NCI-H2227 treated with DMSO at 0.1 percent for 48 hours (cell line): Measurements from ENCODE around the gene ITPKC.
A peak's percentile ranks its signal among the peaks of the same experiment; 100 is the strongest.
"Not testable (repeated sequence)": the region's sequence is repeated elsewhere in the genome, so short reads cannot be mapped to it uniquely, and the experiment has no call there.

Source experiments
- DNase-seq: peaks from one replicate; lab custom pipeline; 2025; lab: John Stamatoyannopoulos, UW

The ITPKC gene

DNA sequence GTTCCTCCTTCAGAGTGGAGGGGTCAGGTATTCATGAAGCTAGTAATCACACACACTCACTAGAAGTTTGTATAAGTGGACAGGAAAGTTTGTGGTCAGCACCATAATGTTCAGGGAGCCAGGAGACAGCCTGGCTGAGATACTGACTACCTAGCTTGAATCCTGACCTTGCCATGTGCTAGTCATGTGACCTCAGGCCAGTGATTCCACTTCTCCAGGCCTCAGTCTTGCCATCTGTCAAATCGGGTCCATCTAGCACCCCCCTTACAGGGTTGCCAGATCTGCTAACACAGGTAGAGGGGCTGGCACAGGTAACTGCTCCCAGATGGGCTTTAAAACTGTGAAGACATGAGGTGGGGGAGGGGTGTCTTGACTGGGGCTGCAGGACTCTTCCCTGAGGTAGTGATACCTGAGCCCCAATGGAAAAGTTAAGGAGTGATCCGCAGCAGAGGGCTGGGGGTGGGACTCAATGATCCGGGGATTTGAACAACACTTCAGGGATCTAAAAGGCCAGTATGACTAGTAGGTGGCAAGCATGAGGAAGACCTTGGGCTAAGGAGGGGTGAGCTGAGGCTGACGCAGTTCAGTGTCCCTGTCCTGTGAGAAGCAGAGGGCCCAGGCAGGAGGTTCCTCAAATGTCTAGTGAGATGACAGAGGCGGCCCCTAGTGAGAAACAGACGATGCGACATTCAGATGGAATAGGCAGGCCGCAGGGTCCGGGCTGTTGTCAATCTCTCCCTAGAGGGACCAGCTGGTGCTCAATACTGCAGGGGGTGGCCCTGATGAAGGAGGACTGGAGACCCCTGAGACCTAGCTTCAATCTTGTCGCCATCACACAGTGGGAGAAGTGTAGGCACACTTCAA is 24.8 kb downstream of the ITPKC start:
- no peak for DNase-seq

DNA sequence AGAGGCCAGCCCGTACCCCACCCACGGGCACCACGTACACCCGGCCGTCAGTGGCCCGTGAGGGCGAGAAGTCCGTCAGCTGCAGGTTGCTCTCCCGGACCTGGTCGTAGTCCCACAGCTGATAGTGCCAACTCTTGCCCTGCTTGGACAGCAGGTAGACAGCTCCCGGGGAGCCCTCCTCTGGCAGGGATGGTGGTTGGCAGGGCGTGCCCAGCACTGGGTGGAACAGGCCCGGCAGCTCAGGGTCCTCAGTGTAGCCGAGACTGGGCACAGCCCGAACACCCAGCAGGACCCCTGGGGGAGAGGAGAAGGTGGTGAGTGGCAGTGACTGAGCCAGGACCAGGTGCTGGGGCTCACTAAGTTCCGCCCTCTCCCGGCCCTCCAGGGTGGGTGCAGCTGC is 25.6 kb downstream of the ITPKC start:
- DNase-seq: no peak

DNA sequence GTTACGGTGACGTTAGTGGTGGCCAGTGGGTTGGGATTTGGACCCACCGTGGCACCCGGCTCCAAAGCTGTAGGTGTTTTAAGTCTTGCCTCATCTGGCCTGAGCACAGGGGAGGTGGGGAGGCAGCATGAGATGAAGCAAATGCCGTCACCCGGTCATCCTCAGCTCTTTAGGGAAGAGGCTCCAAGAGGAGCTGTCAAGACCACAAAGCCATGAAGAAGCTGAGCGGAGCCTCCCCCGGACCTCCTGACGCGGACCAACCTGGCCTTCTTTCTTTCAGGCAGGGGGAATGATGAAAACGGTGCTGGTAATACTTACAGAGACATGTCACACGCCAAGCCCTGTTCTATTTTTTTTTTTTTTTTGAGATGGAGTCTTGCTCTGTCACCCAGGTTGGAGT is 26.0 kb downstream of the ITPKC start:
- no peak for DNase-seq

DNA sequence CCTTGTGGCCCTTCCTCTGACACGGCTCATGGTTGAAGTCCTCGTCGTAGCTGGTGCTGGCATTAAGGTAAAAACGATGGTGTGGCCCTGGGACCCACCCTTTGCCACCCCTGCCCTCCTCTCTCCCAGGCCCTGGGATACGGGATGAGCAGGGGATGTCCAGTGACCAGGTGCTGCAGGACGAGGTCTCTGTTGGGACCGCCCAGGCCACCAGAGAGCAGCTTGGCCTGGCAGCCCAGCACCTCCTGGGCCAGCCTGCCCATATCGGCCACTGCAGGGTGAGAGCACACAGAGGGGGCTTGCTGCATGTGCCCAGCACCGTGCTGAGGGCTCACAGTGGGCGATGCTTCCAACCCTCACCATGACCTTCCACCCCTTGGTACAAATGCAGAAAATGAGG is 27.0 kb downstream of the ITPKC start:
- no peak for DNase-seq

DNA sequence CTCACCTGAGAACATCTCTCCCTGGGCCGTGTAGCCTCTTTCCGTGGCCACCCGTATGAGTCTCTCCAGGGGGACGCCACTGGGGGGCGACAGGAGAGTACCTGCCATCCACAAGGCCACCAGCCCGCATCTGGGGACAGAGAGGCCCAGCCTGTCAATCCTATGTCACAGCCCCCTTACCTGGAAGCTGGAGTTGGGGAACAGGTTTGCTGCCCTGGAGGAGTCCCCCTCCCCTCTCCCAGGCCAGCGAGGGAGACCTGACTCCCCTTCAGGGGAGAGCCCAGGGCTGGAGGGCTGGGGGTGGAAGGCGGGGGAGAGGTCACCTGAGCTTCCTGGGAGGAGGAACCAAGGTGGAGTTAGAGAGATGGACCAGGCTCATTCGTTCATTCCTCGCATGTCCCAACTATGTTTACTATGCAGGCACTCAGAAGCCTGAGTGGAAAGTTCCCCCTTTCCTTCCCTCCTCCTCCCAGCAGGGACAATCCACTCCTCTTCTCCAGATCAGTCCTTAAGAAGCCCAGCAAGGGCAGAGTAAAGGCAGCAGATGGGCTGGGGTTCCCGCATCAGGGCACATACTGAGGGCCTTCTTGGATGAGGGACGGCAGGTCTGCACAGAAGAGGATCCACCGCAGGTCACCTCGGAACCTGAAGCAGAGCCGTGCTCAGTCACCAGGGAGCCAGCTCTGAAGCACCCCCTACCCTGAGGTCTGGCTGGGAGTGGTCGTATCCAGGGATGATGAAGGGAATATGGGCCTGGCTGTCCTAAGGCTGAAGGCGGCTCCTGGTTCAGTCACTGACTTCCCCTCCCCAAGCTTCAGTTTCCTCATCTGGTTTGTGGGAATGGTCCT is 27.9 kb downstream of the ITPKC start:
- no peak for DNase-seq

DNA sequence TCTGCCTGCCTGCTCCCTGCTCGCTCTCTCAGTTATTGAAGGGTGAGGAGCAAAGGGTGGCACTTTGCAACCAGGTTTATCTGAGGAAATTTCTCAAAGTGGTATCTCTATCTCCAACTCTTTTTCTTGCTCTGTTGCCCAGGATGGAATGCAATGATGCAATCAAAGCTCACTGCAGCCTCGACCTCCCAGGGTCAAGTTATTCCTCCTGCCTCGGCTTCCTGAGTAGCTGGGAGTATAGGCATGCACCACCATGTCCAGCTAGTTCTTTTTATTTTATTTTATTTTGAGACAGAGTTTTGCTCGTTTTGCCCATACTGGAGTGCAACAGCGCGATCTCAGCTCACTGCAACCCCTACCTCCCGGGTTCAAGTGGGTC is 28.5 kb downstream of the ITPKC start:
- no peak for DNase-seq

DNA sequence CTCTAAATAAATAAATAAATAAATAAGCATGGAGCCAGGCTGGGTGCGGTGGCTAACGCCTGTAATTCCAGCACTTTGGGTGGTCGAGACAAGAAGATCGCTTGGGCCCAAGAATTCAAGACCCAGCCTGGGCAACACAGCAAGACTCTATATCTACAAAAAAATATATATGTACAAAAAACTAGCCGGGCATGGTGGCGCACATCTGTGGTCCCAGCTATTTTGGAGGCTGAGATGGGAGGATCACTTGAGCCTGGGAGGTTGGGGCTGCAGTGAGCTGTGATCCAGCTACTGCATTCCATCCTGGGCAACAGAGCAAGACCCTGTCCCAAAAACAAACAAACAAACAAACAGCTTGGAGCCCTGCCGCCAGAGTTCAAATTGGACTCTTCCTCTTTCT is 30.6 kb downstream of the ITPKC start:
- DNase-seq: no peak

DNA sequence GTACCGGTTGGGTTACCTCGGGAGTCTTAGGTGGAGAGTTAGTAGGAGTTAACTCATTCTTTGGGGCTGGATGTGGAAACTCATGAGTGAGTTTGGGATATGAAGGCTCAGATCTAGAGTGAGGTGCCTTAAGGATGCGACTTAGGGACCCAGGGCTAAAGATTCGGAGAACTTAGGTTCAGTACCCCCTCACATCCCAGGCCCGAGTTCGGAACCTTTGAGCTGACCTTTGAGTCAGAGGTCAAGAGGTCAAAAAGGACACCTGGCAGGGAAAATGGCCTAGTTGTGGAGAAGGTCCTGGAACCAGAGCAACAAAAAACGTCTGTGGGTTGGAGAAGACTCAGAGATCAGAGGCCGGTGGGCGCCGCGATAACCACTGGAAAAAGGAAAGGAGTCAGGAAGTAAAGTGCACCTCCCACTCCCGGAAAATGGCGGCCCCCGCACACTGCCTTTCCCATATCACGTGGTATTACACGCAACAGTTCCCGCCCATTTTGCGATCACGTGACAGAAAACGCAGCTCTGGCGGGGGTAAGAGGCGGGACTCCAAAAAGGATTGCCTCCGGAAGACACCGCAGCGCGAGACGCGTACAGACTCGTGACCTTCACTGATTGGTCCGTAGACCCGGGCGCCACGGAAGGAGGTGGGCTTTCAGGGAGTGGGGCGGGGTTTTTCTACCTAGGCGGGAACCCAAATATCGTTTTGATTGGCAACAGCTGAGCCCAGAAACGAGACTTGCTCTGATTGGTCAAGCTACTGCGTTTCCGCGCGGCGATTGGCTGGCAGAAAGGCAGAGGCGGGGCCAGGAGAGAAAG is 33.4 kb downstream of the ITPKC start, which contains the start of gene ACTMAP:
Gene ACTMAP (minus strand): TSS at position 420 of the 816 bp plus-strand sequence. CDS start 674 bp downstream, outside the sequence.
- DNase-seq: peak; percentile 100

DNA sequence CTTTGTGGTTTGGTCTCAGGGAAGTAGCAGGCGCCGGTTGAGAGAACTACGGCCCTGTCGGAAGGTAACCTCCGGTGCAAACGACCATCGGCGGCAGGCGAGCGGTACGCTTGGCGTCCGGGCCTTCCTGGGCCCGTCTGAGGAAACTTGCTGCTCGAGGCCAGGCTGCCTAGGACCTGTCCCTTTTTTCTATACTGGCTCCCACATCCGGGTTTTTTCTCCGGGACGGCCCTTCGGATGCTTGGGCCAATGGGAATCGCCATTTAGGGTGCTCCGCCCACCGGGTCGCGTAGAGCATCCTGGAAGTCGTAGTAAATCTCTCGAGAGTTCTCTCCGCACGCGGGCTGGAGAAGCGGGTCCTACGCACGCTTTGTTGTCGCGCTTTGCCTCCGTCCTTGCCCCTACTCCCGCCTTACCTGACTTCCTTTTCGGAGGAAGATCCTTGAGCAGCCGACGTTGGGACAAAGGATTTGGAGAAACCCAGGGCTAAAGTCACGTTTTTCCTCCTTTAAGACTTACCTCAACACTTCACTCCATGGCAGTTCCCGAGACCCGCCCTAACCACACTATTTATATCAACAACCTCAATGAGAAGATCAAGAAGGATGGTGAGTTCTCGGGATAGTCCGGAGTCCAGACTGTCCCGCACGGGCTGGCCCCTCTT is 34.1 kb downstream of the ITPKC start, which contains the start of gene SNRPA:
Gene SNRPA (plus strand): TSS at position 330 of the 664 bp plus-strand sequence. CDS start 206 bp downstream, at position 536.
- DNase-seq: peak; percentile 100

DNA sequence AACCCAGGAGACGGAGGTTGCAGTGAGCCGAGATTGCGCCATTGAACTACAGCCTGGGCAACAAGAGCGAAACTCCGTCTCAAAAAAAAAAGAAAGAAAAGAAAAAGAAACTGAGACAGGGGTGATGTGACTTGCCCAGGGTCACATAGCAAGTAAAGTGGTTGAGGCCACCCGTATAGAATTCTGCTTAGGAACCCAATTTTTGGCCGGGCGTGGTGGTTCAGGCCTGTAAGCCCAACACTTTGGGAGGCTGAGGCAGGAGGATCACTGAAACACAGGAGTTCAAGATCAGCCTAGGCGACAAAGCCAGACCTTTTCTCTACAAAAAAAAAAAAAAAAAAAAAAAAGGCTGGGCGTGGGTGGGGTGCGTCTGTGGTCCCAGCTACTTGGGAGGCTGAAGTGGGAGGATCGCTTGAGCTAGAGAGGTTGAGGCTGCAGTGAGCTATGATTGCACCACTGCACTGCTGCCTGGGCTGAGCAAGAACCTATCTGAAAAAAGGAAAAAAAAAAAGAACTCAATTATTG is 35.4 kb downstream of the ITPKC start:
- no peak for DNase-seq

DNA sequence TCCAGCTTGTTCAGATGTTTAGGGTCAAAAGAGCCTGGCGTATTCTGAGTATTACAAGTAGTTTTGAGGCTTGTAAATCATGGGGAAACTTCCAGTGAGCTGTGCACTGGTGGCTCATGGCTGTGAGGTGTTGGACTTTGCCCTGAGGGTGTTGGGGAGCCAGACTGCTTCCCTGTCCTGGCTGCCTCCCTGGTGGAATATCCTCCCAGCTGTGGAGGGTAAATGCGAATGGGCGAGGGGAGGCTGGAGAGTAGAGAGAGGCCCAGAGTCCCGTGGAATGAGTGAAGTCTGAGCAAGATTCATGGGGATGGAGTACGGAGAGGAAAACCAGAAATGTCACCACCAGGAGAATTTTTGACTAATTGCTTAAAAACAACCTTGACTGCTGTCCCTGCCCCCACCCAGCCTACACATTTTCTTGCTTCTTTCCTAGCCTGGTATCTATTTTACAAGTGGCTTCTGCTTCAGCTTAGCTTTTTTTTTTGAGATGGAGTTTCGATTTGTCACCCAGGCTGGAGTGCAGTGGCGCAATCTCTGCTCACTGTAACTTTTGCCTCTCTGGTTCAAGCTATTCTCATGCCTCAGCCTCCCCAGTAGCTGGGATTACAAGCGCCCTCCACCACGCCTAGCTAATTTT is 37.8 kb downstream of the ITPKC start:
- no peak for DNase-seq

DNA sequence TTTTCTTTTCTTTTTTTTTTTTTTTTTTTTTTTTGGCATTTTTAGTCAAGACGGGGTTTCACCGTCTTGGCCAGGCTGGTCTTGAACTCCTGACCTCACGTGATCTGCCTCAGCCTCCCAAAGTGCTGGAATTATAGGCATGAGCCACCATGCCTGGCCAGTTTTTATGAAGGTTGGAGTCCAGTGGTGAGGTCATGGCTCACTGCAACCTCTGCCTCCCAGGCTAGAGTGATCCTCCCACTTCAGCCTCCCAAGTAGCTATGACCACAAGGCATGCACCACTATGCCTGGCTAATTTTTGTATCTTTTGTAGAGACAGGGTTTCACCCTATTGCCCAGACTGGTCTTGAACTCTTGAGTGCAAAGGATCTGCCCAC is 38.3 kb downstream of the ITPKC start:
- DNase-seq: no peak

DNA sequence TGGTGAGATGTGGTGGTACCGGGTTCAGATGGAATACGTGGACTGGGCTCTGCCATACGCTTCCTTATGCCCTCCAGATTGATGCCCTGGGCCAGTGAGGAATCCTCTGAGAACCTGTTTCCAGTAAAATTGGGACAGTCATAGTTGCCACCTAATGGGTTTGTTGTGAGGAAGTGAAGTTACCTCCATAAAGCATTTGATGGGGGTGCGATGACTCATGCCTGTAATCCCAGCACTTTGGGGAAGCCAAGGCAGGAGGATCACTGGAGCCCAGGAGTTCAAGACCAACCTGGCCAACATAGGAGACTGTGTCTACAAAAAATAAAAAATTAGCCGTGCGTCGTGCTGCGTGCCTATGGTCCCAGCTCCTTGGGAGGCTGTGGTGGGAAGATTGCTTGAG is 38.9 kb downstream of the ITPKC start:
- no peak for DNase-seq

DNA sequence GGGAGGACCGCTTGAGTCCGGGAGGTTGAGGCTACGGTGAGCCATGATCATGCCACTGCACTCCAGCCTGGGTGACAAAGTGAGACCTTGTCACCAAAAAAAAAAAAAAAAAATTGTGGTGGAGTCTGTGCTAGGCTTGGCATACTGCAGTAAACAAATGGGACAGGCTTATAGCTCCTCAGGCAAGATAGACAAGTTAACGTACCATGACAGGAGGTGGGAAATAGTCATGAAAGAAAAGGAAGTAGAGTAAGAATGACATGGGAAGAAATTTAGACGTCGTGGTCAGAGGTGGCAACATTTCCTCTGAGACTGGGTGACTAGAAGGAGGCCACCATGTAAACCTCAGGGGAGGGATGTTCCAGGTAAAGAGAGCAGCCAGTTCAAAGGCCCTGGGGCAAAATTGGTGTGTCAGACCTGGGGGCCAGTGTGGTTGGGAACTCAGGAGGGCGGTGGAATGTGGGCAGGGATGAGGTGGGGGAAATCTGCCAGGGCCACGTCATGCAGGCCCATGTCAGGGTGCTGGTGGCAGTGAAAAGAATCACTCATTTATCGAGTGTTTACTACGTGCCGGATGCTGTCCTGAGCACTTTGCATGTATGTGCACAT is 39.7 kb downstream of the ITPKC start:
- no peak for DNase-seq

DNA sequence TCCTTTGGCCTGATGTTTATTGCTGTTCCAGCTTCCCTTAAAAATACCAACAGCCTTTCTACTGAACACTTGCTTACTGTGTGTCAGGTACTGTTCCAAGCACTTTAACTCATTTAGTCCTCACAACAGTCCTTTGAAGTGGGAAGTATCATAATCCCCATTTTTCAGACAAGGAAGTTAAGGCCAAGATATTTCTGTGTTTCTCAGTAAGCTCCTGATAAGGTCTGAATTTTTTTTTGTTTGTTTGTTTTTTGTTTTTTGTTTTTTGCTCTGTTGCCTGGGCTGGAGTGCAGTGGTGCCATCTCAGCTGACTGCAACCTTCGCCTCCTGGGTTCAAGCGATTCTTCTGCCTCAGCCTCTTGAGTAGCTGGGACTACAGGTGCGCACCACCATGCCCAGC is 41.6 kb downstream of the ITPKC start:
- DNase-seq: no peak

DNA sequence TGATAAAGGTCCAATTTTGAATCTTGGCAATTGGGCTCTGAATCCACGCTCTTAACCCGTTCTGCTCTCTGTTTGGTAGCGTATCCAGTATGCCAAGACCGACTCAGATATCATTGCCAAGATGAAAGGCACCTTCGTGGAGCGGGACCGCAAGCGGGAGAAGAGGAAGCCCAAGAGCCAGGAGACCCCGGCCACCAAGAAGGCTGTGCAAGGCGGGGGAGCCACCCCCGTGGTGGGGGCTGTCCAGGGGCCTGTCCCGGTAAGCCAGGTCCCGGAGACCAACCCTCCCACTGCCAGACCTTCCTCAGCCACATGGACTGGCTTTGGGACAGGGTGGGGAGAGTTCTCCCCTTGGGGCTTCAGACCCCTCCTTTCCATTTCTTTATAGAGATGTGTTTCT is 42.4 kb downstream of the ITPKC start:
- no peak for DNase-seq

DNA sequence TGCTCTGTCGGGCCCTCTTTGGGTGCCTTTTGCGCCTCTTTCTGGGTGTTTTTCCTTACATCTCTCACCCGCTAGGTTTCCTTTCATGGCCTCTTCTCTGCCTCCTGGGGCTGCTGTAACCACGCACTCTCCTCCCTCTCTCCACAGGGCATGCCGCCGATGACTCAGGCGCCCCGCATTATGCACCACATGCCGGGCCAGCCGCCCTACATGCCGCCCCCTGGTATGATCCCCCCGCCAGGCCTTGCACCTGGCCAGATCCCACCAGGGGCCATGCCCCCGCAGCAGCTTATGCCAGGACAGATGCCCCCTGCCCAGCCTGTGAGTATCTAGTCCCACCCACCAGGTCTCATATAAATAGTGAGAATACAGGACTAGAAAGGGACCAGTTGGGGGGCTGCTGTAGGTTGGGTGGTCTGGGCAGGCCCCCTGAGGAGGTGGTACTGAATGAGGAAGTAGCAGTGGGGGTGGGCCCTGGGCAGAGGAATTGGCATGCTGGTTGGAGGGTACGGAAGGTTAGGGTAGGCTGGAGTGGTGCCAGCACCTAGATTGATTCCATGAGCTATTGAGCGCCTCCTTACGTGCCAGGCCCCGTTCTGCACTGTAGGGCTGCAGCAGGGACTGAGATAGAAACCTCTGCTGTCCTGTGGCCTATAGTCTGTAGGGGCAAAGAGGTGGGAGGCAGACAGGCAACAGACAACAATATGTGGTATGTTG is 46.0 kb downstream of the ITPKC start:
- no peak for DNase-seq

DNA sequence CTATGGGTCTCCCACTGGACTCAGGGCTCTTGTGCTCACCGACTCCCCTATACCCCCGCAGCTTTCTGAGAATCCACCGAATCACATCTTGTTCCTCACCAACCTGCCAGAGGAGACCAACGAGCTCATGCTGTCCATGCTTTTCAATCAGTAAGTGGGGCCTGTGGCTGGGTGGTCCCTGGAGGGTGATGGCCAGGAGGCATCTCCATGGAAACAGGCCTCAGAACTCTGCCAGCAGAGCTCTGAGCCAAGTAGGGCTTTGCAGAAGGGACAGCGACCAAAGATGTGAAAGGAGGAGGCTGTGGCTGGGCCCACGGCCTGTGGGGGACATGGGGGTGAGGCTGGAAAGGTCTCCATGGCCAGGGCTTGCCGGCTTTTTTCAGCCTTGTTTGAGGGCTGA is 46.6 kb downstream of the ITPKC start:
- DNase-seq: no peak

DNA sequence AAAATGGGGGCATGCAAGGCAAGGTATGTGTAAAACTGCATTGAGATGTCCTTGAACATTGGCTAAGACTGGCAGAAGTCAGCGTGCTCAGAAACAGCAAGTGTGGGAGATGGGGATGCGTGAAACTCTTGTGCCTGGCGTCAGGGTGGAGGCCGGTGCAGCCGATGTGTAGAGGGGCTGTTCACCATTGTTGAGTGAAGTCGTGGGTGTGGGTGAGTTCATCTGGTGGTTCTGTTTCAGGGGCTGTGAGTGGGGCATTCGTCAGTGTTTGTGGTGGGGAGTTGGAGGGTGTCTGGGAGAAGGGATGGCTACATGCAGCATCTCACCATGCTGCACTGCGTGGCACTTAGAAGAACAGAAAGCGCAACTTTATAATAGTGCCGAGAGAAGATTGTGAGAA is 47.1 kb downstream of the ITPKC start:
- DNase-seq: no peak

DNA sequence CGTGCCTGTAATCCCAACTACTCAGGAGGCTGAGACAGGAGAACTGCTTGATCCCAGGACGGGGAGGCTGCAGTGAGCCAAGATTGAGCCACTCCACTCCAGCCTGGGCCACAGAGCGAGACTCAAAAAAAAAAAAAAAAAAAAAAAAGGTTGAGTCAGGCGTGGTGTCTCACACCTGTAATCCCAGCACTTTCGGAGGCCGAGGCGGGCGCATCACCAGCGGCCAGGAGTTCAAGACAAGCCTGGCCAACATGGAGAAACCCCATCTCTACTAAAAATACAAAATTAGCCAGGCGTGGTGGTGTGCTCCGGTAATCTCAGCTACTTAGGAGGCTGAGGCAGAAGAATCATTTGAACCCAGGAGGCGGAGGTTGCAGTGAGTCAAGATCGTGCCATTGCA is 49.5 kb downstream of the ITPKC start:
- not testable (repeated sequence) for DNase-seq
